ENCODE results near the gene GABBR2.
"Not testable (repeated sequence)": the region's sequence is repeated elsewhere in the genome, so short reads cannot be mapped to it uniquely, and the experiment has no call there.

GABBR2 gene

GRCh38 chr9:98684816-98685215, 23.9 kb downstream of the GABBR2 start:
- not testable (repeated sequence) for DNase-seq

GRCh38 chr9:98678244-98678842, 30.4 kb downstream of the GABBR2 start:
- DNase-seq = no peak

DNA sequence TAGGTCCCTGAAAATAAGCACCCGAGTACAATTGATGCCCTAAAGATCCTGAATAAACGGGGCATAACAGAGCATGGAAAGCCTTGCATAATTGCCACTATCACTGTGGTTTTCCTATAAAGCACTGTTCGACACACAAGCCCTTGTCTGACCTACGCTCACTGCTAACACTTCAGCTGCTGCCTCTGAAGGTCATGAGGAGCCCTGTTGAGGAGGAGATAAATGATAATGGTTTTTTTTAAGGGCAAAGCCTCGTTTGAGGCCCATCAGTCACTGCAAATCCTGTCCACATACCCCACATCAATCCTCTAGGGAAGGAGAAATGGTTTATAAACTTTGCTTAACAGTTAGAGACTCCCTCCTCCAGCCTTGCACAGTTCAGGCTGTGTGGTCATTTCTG, 35.1 kb downstream of the GABBR2 start:
- DNase-seq = no peak

DNA sequence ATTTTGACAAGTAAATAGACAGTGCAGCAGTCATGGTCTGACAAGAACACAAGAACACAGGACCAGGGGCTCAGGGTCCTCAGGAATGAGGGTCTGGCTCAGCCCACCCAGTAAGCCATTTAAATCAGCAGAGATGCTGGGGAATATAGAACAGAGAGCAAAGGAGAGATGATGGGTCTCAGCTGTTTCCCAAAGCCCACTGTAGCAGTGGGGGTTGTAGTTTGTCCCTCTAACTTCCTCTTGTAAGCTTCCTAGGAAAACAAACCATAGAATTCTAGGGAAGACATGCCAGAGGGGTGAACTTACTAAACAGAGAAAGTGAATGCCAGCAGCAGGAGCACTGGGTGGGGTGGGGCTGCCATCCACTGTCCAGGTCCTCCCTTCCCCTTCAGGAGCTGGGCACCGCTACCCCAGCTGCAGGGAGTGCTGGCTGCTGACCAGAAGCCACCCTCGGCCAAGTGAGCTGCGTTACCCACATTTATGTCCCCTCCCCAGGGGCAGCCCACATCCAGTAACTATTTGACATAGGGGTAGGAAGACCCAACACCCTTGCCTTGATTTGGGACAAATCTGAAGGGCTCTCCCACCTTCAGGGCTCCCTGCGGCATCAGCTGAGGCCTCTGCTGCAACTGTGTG, 41.6 kb downstream of the GABBR2 start:
- DNase-seq = no peak

DNA sequence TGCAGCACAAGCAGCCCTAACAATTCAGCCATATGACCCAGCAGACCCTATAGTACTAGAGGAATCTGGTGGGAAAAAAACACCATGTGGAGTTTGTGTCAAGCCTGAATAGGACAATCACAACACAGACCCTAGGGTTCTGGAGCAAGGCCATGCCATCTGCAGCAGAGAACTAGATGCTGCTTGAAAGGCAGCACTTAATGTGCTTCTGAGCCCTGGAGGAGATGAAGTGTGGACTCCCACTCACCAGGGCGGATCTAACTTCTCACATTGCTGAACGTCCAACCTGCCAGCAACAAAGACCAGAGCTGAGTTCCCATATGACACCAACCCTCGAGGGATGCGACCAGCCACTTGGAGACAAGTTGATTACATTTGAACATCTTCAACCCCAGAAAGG, 43.2 kb downstream of the GABBR2 start:
- DNase-seq = no peak

DNA sequence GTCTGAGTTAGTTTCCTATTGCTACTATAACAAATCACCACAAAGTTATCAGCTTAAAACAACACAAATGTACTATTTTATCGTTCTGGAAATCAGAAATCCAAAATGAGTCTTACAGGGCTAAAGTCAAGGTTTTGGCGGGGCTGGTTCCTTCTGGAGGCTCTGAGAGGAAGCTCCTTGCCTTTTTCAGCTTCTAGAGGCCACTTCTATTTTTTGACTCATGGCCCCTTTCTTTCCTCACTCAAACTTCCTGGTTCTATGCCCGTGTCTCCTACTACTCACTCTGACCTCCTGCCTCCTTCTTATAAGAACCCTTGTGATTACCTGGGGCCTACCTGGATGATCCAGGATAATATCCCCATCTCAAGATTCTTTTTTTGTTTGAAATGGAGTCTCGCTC, 48.2 kb downstream of the GABBR2 start:
- DNase-seq = no peak

DNA sequence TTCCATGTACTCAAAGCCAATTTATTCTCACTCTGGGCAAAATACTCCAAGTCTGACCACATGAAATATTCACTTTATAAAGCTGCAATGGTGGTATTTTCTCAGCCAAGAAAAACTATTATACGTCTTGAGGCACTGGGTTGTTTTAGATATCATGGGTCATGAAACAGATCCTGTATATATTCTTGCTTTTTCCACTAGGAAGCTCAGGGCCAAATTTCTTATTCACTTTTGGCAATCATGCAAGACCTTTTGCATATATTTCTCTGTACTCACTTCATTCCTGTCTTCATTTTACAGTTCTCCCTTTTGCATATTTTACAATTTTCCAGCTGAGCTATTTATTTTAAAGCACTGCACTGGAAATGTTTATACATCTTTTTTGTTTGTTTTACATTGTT, 49.8 kb downstream of the GABBR2 start:
- no peak for DNase-seq

DNA sequence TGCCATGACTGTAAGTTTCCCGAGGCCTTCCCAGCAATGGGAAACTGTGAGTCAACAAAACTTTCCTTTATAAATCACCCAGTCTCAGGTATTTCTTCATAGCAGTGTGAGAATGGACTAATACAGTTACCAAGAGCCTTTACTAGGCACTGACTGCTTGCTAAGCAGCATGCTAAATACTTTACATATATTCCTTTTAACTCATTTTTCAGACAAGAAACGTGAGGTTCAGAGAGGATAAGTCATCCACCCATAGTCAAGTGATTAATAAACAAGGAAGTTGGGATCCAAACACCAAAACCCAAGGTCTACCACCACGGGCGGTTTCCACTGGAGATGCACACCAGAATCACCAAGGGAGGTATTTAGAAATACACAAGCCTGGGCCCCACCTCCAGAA, 50.8 kb downstream of the GABBR2 start:
- no peak for DNase-seq

GRCh38 chr9:98656511-98656910, 52.2 kb downstream of the GABBR2 start:
- no peak for DNase-seq

- DNase-seq = not testable (repeated sequence)
Measured at GRCh38 chr9:98655428-98655827, 53.3 kb downstream of the GABBR2 start.

DNA sequence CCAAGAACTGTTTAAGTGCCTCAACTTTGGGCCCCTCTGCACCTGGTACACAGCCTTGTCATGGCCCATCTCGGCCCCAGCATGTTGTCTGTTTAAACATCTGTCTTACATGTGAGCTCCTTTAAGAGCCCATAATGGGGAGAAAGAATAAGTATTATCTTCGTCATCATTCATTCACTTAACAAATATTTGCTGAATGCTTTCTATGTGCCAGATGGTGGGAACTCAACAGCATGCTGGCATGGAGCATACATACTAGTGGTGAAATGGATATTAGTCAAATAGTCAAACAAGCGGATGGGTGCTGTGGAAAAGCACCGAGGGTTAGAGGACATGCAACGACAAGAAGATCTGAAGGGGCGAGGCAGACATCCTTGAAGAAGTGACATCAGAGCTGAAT, 54.5 kb downstream of the GABBR2 start:
- no peak for DNase-seq

GRCh38 chr9:98652741-98653140, 56.0 kb downstream of the GABBR2 start:
- DNase-seq = no peak

GRCh38 chr9:98652302-98652701, 56.4 kb downstream of the GABBR2 start:
- no peak for DNase-seq

DNA sequence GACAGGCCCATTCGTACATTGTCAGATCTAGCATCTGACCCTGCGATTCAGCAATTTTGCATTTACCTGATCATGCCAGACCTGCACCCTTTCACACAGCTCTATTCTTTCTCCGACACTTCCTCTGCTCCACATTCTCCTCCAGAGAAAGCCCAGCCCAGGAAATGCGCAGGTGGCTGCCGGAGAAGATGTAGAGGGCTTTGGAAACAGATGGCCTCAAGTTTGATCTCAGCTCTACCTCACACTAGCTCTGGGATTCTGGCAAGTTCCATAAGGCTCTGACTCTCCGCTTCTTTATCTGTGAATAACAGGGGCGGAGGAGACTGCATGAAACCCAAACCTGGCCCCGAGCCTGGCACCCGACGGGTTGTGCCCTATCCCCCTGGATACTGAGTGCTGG, 61.5 kb downstream of the GABBR2 start:
- DNase-seq = no peak

DNA sequence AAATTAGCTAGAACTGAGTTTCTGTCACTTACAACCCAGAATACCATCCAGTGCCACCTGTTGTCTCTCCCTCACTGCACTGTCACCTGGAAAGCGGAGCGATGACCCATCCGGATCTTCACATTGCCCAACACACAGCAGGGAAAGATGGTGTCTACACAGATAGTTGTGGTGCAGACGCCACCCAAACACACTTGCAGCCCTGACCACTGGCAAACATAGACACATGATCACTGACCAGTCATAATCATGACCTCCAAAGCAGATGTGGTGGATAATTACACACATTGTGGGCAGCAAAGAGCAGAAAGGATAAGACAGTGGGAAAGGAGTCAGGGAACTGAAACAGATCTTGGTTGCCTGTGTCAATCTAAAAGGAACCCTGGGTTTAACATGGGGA, 64.7 kb downstream of the GABBR2 start:
- DNase-seq = no peak

- no peak for DNase-seq
Measured at GRCh38 chr9:98642661-98643312, 65.9 kb downstream of the GABBR2 start.

GRCh38 chr9:98641695-98642094, 67.0 kb downstream of the GABBR2 start:
- DNase-seq = no peak

- DNase-seq = no peak
Measured at GRCh38 chr9:98640394-98640793, 68.3 kb downstream of the GABBR2 start.

GRCh38 chr9:98639133-98639532, 69.6 kb downstream of the GABBR2 start:
- DNase-seq = no peak

DNA sequence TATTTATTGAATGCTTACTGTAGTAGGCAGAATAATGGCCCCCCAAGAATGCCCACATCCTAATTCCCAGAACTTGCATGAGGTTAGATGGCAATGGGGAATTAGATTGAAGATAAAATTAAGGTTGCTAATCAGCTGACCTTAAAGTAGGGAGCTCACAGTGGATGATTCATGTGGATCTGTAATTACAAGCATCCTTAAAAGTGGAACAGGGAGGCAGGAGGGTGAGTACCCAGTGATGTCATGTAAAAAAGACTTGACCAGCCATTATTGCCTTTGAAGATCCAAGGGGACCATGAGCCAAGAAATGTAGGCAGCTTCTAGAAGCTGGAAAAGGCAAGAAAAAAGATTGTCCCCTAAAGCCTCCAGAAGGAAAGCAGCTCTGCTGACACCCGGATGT, 71.4 kb downstream of the GABBR2 start:
- no peak for DNase-seq

GRCh38 chr9:98635374-98635773, 73.4 kb downstream of the GABBR2 start:
- no peak for DNase-seq

DNA sequence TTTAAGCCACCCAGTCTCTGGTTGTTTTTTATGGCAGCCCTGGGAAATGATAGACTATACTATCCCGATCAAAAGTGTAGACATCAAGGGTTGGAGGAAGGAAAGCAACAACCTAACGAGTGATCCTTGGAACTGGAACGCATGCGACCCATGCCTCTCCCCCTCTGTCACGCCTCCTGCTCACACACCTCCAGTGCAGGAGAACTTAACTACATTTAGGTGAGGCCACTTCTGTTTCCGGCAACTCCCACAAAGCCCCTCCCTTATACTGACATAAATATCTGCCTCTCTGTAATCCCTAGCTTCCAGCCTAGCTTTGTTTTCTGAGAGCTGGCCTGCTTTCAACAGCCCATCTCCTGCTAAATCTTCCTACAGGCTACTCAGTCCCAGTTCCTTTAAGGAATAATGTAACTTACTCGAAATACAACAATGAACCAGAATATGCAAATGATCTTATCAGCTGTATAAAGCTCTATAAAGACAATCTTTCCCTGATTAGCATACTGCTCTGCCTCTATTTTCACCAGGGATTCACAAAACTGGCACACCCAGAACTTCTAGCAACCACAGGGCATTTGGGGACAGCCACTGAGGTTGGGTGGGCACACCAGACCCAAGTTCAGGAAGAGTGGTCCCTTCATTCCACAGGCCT, 73.9 kb downstream of the GABBR2 start:
- DNase-seq = no peak

DNA sequence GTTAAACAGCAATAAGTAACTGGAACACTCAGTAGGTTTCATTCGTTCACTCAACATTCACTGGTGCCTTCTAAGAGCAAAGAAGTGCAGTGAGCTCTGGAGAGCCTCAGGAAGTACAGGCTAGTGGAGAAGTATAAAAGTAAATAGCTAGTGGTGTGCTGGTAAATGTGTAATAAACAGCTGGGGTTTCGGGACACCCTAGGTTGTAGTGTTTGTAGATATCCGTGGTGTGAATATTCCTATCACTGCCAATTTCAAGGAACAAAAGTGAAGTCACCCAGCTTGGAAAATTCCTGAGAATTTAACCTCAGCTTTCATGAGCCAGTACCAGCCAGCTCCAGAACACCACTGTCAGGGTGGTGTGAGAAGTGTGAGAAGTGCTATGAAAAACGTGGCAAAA, 75.9 kb downstream of the GABBR2 start:
- no peak for DNase-seq

GRCh38 chr9:98627296-98627695, 81.4 kb downstream of the GABBR2 start:
- DNase-seq = no peak

Data from CD4-positive, alpha-beta T cell treated with Interleukin-4 for 1 hour (primary cell).